ENCODE data around the gene RPL41. TPM values are rescaled to one million over a fixed set of nuclear protein-coding genes. Genes with fewer than 3 reads are reported as not detected.
"Not testable (repeated sequence)": the region's sequence is repeated elsewhere in the genome, so short reads cannot be mapped to it uniquely, and the experiment has no call there.

Gene RPL41
- total RNA-seq: 1,819 TPM

DNA sequence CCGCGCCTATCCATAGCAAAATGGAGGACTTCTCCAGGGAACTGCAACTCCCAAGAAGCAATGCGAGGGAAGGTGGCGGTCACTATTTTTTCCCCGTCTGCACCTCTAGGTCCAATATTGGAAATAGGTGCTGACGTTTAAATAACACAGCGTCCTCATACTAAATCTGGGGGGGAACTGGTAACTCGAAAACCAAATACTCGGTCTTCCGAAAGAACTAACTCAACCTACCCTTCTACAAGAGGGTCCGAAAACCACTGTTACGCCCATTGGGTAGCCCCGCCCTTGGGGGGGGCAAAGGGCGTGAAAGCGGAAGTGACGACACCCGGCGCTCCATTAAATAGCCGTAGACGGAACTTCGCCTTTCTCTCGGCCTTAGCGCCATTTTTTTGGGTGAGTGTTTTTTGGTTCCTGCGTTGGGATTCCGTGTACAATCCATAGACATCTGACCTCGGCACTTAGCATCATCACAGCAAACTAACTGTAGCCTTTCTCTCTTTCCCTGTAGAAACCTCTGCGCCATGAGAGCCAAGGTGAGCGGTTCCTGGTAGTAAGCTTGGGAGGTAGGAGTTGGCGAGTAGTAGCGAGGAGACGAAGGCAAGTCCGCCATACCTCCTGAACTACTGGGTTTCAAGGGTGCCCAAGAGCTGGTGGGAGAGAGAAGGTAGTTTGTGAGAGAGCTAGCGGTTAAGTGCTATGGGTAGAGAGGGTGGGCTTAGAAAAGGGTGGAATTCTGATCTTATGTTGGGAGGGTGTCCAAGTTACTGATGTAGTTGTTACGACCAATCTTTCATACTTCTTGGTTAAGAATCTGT, at the start of gene RPL41:
Gene RPL41 (plus strand): TSS at position 367 of the 815 bp plus-strand sequence.
- peak; percentile 69 to 98 for DNase-seq (ENCODE audit: low spot score in 2 of 2)
- H3K4me3 ChIP-seq: peak within 1 kb of the TSS; percentile 75 to 77
- no peaks in the 10 kb centered on the region for H3K27me3 ChIP-seq
- H3K9me3 ChIP-seq: no peaks in the 10 kb centered on the region
- H3K4me1 ChIP-seq: peaks cover 10 to 16% of the 10 kb centered on the region in 2 donors
- intact Hi-C loops (cut with DNase I): loop anchor here (1.0 to 5.0 kb wide), 6 partner anchors 12 to 1406 kb away; partner anchors contain the start of genes ATP5F1B, CNPY2, DDIT3 and MBD6
- H3K36me3 ChIP-seq: peaks cover 28 to 32% of the 10 kb centered on the region in 2 donors
- TF ChIP-seq, protein P1, sequence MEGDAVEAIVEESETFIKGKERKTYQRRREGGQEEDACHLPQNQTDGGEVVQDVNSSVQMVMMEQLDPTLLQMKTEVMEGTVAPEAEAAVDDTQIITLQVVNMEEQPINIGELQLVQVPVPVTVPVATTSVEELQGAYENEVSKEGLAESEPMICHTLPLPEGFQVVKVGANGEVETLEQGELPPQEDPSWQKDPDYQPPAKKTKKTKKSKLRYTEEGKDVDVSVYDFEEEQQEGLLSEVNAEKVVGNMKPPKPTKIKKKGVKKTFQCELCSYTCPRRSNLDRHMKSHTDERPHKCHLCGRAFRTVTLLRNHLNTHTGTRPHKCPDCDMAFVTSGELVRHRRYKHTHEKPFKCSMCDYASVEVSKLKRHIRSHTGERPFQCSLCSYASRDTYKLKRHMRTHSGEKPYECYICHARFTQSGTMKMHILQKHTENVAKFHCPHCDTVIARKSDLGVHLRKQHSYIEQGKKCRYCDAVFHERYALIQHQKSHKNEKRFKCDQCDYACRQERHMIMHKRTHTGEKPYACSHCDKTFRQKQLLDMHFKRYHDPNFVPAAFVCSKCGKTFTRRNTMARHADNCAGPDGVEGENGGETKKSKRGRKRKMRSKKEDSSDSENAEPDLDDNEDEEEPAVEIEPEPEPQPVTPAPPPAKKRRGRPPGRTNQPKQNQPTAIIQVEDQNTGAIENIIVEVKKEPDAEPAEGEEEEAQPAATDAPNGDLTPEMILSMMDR (IDR thresholded peaks at IDR 0.05): peak in 1 of 3 experiments; percentile 2
- H3K27ac ChIP-seq: peak within 1 kb of the TSS; percentile 90 to 94

DNA sequence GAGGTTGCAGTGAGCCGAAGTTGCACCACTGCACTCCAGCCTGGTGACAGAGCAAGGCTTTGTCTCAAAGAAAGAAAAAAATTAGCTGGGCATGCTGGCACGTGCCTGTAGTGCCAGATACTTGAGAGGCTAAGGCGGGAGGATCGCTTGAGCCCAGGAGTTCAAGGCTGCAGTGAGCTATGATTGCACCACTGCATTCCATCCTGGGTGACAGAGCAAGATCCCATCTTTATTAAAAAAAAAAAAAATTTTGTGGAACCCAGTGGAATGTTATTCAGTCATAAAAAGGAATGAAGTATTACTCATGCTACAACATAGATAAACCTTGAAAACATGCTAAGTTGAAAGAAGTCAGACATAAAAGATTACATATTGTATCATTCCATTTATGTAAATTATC, 44.8 kb upstream of the RPL41 start:
- H3K36me3 ChIP-seq: no peaks in the 10 kb centered on the region
- no peaks in the 10 kb centered on the region for H3K27me3 ChIP-seq
- intact Hi-C loops (cut with DNase I): no loop called here
- no peaks in the 10 kb centered on the region for H3K9me3 ChIP-seq
- DNase-seq (ENCODE audit: low spot score in 2 of 2): no peak
- H3K4me3 ChIP-seq: no peak overlapping the region
- TF ChIP-seq, protein P1 (IDR thresholded peaks at IDR 0.05): no peak
- H3K4me1 ChIP-seq: no peaks in the 10 kb centered on the region
- H3K27ac ChIP-seq: no peak overlapping the region

DNA sequence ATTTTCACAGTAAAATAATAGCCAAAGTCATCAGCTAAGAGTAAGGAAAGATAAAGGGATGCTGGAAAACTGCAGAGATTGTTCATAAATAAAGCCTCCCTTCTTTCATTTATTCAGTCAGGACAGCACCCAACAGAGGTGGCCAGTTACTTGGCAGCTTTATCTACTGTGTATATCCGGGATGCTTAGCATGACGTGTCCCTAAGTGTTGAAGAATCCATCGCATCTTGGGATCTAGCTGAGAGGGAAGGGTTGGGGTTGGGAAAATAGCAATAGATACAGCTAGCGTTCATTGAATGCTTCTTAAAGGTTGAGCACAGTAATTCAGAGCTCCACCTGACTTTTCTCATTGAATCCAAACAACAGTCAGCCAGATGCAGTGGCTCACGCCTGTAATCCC, 42.0 kb upstream of the RPL41 start:
- no peak for DNase-seq (ENCODE audit: low spot score in 2 of 2)
- H3K9me3 ChIP-seq: no peaks in the 10 kb centered on the region

DNA sequence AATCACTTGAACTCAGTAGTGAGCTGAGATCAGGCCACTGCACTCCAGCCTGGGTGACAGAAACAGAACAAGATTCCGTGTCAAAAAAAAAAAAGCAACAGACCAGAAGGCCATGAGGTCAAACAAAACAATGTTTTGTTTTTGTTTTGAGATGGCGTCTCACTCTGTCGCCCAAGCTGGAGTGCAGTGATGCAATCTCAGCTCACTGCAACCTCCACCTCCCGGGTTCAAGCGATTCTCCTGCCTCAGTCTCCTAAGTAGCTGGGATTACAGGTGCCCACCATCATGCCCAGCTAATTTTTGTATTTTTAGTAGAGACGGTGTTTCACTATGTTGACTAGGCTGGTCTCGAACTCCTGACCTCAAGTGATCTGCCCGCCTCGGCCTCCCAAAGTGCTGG, 38.5 kb upstream of the RPL41 start:
- not testable (repeated sequence) for H3K27me3 ChIP-seq; H3K9me3 ChIP-seq; H3K4me3 ChIP-seq; H3K27ac ChIP-seq; DNase-seq (ENCODE audit: low spot score in 2 of 2); H3K36me3 ChIP-seq; H3K4me1 ChIP-seq
- intact Hi-C loops (cut with DNase I): loop anchor here (5.0 kb wide), 2 partner anchors 39 to 71 kb away; partner anchors contain the start of genes RPL41 and ZC3H10

More for the DNA sequence above, 42.0 kb upstream of the RPL41 start:
- H3K27me3 ChIP-seq: no peaks in the 10 kb centered on the region
- no peaks in the 10 kb centered on the region for H3K36me3 ChIP-seq
- H3K27ac ChIP-seq: no peak overlapping the region
- no peak overlapping the region for H3K4me3 ChIP-seq
- peaks cover 0 to 2% of the 10 kb centered on the region in 2 donors for H3K4me1 ChIP-seq
- TF ChIP-seq, protein P1 (IDR thresholded peaks at IDR 0.05): no peak
- intact Hi-C loops (cut with DNase I): no loop called here

DNA sequence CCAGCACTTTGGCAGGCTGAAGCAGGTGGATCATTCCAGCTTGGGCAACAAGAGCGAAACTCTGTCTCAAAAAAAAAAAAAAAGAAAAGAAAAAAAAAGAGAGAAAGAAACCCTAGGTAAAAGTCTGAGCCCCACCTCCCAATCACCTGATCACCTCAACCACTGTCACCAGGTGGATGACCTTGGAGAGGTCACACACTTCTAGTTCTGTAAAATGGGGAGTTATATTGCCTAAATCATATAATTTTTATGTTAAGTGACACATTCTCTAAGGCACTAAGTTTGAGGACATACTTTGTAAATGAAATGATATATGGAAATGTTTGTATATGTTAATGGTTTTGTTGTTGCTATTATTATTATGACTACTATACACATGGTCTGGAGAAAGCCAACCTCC, 38.0 kb upstream of the RPL41 start:
- H3K4me1 ChIP-seq: peaks cover 5 to 7% of the 10 kb centered on the region in 2 donors
- intact Hi-C loops (cut with DNase I): loop anchor here (5.0 kb wide), 2 partner anchors 39 to 71 kb away; partner anchors contain the start of genes RPL41 and ZC3H10
- DNase-seq (ENCODE audit: low spot score in 2 of 2): no peak
- no peaks in the 10 kb centered on the region for H3K9me3 ChIP-seq
- peak overlapping the region in 1 of 2 donors; percentile 86 for H3K4me3 ChIP-seq
- peak overlapping the region in 1 of 2 donors; percentile 81 for H3K27ac ChIP-seq
- no peaks in the 10 kb centered on the region for H3K36me3 ChIP-seq
- H3K27me3 ChIP-seq: no peaks in the 10 kb centered on the region
- TF ChIP-seq, protein P1 (IDR thresholded peaks at IDR 0.05): no peak

Data from ascending aorta (tissue), 2 donors.